Activated CD8-positive, alpha-beta memory T cell treated with anti-CD3 and anti-CD28 coated beads, Interleukin-2, amount 50 U/mL, for 24 hours (primary cell): Measurements from ENCODE around the gene PTGES3.

Source experiments
- DNase-seq: peaks from one replicate; pipeline ENCODE4 v3.0.0-alpha.2; 2020; ENCODE audit errors: extremely low read depth

PTGES3 gene

DNA sequence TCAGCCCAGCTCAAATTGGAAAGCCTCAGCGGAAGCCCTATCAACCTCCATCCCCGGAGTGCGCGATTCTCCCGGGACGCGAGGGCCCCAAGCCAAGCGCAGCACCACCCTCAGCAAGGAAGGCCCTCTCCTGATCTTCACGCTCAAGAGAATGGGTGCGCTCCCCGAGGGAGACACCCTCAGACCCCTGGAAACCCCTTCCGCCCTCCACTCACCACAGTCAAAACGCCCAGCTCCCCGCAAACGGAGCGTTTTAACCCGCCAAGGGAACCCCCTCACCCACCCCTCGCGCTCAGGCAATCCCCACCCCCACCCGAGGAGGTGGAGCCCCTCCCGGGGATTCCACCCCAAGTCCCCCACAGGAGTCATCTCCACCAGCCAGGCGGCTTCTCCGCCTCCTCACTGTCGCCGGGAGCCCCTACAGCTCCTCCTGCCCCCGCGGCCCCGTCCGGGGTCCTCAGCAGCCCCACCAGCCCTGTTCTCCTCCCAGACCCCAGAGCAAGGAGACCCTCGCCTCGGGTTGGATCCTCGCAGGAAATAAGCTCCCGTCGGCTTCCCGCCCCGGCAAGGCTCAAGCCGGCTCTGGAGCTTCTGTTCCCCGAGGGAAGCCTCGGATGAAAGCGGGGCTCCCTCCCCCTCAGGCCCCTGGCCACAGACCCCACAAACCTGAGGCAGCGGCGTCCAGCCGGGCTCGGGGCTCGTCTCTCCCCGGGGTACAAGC, 58.5 kb downstream of the PTGES3 start:
- no peak for DNase-seq

DNA sequence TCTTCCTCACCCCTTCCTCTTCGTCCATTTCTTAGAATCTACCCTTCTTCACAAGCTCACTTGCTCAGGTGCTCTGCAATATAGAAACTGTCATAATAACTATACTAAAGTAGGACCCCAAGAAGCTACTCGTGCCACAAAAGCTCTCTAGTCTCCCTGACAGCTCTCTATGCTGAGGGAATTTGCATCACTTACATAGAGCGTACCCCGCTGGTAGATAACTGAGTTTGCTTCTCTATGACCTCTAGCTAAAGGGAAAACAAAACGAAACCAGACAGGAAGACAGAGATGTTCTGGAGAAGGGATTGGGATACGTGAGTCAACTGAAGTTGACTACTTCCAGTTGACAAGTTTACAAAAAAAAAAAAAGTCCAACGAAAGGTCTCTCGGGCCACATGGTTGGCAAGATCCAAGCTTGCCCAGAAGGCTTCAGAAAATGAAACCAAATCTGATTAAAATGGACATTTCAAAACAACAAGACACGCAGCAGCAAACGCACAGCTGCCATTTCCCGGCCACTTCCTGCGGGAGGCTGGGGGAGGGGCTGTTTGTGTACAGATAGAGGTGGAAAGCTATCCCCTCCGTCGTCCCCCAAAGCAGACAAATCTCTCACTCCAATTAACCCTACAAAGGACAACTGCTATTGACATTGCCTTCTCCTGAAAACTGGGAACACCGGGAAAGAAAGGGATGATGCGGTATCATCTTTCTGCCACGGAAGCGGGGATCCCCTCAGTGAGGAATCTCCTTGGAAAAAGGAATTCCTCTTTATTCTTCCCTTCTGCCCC, 59.2 kb downstream of the PTGES3 start:
- no peak for DNase-seq

DNA sequence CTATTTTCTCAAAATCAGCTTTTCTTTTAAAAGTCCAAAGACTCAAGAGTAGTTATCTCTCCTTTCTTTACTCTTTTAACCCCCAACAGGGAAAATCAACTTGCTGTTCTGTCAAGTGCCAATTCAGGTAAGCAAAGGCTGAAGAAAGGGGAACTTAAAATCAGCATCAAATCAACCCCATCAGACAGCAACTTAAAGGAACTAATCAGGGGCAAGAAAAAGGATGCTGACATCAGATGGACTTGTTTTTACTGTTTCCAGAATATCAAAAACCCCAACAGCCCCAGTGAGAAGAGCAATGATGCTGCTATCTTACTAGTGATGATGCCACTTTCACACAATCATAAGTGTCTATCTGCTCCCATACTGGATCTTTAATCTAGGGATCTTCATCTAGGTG, 61.4 kb downstream of the PTGES3 start:
- DNase-seq = no peak

DNA sequence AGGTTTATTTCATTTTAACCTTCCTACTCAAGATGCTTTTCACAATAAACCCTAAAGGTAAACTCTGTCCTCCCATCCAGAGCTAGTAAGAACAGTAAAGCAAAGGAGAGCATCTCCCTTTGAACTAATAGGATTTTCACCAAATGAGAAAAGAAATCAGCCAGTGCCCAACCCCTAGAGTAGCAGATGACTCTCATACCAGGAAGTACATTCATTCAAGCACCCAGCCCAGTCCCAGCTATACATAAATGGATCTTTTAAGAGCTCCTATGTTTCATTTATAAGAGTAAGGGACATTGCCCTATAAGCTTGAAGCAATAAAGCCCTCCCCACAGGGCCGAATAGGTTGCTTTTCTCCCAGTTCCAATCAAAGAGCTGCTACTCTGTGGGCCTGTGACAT, 65.5 kb downstream of the PTGES3 start:
- DNase-seq = no peak

DNA sequence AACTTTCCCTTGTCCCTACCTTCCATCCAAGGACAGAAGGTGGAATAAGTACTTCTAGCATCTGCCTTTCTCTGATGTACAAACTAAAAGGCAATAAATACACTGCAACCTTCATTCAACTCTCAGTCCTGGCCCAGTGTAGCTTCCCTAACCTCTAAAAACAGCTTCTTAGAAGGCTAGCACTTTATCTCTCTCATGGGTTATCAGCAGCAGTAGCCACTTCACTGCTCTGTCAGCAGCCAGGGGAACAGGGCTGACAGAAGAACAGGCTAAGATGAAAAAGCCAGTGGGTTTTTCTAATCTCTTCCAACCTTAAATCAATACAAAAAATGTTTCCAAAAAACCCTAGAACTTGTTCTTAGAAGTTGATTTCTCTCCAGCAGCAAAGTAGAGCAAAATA, 71.2 kb downstream of the PTGES3 start:
- DNase-seq = no peak

DNA sequence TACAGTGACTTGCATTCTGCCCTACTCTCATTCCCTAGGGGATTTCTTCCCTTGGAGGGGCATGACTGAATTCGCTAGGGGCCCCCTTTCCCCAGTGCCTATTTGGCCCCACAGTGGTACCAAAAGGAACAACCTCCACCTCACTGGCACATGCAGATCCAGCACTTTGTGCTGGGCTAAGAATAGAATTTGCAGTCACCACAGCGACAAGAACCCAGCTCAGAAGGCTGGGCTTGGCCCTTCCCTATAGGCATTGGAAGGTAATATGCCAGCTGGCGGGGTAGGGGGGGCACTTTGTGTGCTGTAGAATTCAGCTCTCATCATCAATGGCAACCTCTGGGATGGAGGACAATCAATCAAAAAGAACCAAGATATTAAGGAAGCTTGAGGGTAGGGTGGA, 71.8 kb downstream of the PTGES3 start:
- DNase-seq = no peak

DNA sequence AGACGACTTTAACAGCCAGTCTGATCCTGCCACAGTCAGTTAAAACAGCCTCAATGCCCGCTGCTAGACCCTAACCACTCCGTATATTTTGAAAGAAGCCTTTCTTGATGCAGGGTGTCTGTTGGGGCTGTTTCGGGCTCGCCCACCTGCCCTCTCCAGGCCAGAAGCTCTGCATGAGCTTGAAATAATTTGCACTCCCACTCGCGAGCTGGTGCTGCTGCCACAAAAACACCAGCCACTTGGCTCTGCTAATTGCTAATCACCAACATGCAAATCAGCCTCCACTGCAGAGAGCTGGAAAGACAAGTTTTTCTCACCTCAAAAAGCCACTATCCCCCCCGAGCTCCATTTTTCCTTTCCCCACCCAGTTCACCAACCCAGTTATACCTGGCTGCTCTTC, 73.5 kb downstream of the PTGES3 start:
- DNase-seq = no peak
